Activated T-cell treated with anti-CD3 and anti-CD28 coated beads, Interleukin-2, amount 50 U/mL, for 72 hours (primary cell): ENCODE data around the gene PARD6A. TPM values are rescaled to one million over a fixed set of nuclear protein-coding genes. Genes with fewer than 3 reads are reported as not detected.

Experiments
- ATAC-seq, 2 donors: fragments of 150-1000 bp; cut with Tn5 transposase; replicated peaks in 1 of 2; 2 replicates each; pipeline ENCODE4 v1.10.0; 2021; ENCODE audit warnings: moderate library complexity in 2 of 2, mild to moderate bottlenecking in 1 of 2
- DNase-seq, 2 donors: peaks; one replicate each; pipeline ENCODE4 v3.0.0; 2021 to 2022; ENCODE audit warnings: mixed read lengths in 1 of 2
- H3K27ac Mint-ChIP-seq: one replicate; pipeline ENCODE4 v1.8.0; 2022; ENCODE audit warnings: mild to moderate bottlenecking, moderate library complexity, mixed read lengths
- H3K27me3 Mint-ChIP-seq: one replicate; pipeline ENCODE4 v1.8.0; 2022; ENCODE audit warnings: low read depth, mixed read lengths
- H3K36me3 Mint-ChIP-seq, 2 donors: one replicate each; pipeline ENCODE4 v1.8.0; 2022; ENCODE audit warnings: mixed read lengths in 2 of 2, mild to moderate bottlenecking in 1 of 2; ENCODE audit not compliant: insufficient read depth in 2 of 2
- H3K4me1 Mint-ChIP-seq: one replicate; pipeline ENCODE4 v1.8.0; 2022; ENCODE audit warnings: low read depth, mixed read lengths
- H3K4me3 Mint-ChIP-seq, 2 donors: one replicate each; pipeline ENCODE4 v1.8.0; 2022; ENCODE audit warnings: mild to moderate bottlenecking in 2 of 2, mixed read lengths in 2 of 2, moderate library complexity in 2 of 2
- H3K9me3 Mint-ChIP-seq, 2 donors: one replicate each; pipeline ENCODE4 v1.8.0; 2022; ENCODE audit warnings: mixed read lengths in 2 of 2
- total RNA-seq, 2 donors: library from RNA; stranded (reverse); gene quantifications; one replicate each; pipeline ENCODE4 v1.2.3, GENCODE V29; 2022

PARD6A gene
- total RNA-seq, 2 donors from 2014 or later: 7.2 to 9.2 TPM

DNA sequence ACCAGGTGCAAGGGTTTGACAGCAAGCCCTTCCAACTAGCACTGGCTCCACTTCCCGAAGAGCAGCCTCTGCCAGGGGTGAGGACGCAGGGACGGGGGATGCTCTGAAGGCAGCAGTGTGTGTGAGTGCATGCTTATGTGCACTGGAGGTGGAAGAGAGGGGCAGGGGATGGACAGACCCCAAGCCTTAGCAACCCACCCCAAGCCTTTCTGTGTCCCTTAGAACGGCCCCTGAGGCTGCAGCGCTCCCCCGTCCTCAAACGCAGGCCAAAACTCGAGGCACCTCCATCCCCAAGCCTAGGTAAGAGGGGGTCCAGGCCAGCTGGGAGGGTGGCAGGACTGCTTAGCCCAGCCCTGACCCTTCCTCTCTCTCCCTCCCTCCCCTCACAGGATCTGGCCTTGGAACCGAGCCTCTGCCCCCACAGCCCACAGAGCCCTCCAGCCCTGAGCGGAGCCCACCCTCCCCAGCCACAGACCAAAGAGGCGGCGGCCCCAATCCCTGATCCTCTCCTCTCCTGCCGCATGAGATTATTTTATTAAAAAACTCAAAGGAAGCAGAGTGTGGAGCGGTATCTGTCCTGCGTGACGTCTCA is 3.6 kb upstream of the PARD6A start:
- Mint-ChIP-seq H3K4me3 (no peak overlapping the region), H3K4me1 (peaks cover 25% of the 10 kb centered on the region), H3K27ac (no peak overlapping the region), H3K9me3 (no peaks in the 10 kb centered on the region), H3K27me3 (no peaks in the 10 kb centered on the region), H3K36me3 (peaks cover 9 to 11% of the 10 kb centered on the region in 2 donors)
- ATAC-seq: no peak
- DNase-seq: no peak

DNA sequence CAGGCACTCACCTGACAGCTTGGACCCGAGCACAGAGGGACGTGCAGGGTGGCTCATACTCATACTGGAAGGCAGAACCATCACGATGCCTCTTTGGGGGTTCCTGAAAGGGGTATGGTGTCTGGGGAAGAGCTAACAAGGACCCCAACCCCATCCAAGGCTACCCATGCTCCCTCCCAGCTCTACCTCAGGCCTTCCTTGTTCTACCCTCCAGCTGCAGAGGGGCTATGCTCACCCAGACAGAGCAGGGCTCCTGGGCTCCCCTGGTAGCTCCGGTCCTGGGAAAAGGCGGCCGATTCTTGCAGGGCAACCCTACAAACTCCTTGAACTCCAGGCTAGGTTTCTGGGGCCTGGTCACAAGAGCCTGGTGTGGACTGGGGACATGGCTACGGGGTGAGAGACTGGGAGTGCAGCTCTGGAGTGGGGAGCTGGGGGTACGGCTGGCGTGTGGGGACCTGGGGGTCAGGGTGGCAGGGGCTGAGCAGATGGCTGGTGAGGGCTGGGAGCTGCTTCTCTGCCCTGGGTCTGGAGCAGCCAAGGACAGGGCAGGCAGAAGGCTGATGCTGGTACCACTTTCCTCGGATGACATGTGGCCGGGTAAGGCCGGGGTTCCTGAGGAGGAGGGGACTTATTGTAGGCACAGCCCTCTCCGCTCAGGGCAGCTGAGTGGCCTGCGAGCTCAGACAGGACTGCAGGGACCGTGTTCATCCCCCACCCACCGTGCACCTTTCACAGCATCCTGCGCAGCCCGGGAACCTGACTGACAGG is 2.8 kb upstream of the PARD6A start:
- DNase-seq (no peak), ATAC-seq (no peak)
- Mint-ChIP-seq H3K27me3 (no peaks in the 10 kb centered on the region), H3K4me3 (peak overlapping the region in 1 of 2 donors; percentile 95), H3K27ac (peak overlapping the region; percentile 4), H3K9me3 (no peaks in the 10 kb centered on the region), H3K4me1 (peaks cover 25% of the 10 kb centered on the region), H3K36me3 (peaks cover 8 to 11% of the 10 kb centered on the region in 2 donors)

DNA sequence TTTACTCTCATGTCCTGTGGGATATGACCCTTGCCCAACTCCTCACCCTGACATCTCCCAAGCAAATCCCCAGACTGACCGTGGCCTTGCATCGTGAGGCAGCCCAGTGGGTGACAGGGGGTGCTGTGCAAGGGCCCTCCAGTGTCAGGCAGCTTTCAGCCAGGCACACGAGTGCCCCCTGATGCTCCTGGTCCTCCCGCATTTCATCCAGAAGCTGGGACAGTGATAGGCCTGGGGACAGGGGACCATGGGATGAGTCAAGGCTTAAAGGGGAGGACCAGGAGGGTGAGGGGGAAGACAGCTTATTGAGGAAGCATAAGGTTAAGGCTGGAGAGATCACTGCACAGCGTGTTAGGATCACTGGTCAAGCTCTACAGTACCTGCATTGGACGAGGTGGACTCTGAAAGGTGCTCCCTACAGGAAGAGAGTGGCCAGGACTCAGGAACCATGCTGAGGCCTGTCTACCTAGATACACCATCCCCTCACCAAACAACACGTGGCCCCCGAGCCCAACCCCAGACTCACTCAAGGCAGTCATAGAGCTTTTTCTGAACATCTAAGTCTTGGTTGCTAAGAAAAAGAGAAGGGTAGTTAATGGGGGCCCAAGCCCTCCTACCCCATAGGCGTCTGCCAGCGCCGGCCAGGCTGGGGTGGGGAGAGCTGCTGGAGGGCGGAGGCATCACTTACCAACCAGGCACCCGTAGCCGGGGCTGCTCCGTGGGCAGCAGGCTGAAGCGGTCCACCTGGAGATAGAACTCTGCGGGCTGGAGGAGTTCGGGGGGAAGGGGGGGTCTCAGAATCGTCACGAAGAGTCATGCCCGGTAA is 1.7 kb upstream of the PARD6A start:
- peak overlapping the region; percentile 80 for H3K27ac Mint-ChIP-seq
- peaks cover 8 to 11% of the 10 kb centered on the region in 2 donors for H3K36me3 Mint-ChIP-seq
- peak in 1 of 2 donors; percentile 25 for DNase-seq
- H3K27me3 Mint-ChIP-seq: no peaks in the 10 kb centered on the region
- H3K4me3 Mint-ChIP-seq: peak overlapping the region; percentile 93 to 95
- no peaks in the 10 kb centered on the region for H3K9me3 Mint-ChIP-seq
- peaks cover 25% of the 10 kb centered on the region for H3K4me1 Mint-ChIP-seq
- no peak for ATAC-seq

DNA sequence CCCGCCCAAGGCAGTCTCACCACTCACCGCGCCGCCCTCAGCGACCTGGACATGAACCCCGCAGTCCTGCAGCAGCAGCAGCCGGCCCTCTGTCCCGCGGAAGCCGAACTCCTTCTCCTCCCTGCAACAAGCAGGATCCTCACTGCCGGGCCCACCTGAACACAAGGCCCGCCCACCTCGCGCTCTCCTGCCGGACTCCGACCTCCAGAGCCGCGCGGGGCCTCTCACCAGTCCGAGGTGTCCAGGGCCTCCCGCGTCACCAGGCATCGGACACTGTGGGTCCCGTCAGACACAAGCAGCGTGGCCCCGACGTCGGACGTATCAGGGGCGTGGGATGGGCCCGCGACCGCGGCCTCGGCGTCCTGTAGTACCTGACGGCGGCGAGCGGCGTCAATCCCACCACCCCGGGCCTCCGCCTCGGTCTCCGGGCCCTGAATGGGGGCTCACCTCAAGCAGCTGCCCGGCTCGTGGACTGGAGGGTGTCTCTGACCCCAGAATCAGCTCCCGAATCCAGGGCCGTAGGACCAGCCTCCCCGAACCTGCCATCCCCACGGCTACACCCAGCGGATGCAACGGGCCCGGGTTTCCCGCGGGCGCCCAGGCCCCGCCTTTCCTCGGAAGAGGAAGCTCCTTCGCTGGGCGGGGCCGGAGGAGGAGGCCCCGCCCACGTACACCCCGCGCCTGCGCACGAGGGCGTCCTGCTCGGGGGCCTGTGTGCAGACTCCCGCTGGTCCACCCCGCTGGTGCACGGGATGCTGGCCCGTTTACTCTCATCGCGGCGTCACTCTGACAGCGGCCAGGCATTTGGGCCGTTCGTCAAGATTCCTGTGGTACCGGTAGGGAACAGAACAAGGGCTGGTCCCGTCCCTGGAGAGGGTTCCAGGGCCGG is 841 bp upstream of the PARD6A start, which contains the start of gene ACD:
ACD (minus strand) TSS at position 586 of the 889 bp plus-strand sequence; CDS start at position 546, 40 bp downstream.
- Mint-ChIP-seq H3K27me3 (no peaks in the 10 kb centered on the region), H3K27ac (peak within 1 kb of the TSS; percentile 92), H3K9me3 (no peaks in the 10 kb centered on the region), H3K36me3 (peaks cover 8 to 11% of the 10 kb centered on the region in 2 donors), H3K4me1 (peaks cover 31% of the 10 kb centered on the region), H3K4me3 (peak within 1 kb of the TSS; percentile 93 to 95)
- ATAC-seq: peak; percentile 67 to 74
- peak; percentile 95 to 98 for DNase-seq

DNA sequence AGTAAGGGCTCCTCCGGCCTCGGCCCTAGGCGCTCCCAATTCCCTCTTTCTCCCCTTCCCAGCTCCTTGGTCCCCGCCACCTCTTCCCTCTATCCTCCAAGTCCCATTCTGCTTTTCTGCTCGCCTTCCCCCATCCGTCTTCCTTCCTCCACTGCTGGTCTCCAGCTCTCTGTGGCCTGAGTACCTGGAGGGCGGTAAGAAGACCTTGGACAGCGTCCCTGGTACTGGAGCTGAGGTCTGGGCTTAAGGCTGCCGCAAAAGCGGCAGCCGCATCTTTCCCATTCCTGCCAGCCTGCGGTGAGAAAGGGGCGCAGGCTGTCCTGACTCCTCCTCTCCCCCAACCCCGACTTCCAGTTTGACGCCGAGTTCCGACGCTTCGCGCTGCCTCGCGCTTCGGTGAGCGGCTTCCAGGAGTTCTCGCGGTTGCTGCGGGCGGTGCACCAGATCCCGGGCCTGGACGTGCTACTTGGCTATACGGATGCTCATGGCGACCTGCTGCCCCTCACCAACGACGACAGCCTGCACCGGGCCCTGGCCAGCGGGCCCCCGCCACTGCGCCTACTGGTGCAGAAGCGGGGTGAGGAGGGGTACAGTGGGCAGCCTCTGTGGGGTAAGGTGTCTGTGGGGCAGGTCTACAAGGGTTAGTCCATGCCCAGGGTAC is 471 bp downstream of the PARD6A start:
- ATAC-seq (no peak), DNase-seq (no peak)
- Mint-ChIP-seq H3K27me3 (no peaks in the 10 kb centered on the region), H3K36me3 (peaks cover 5 to 7% of the 10 kb centered on the region in 2 donors), H3K4me1 (peaks cover 37% of the 10 kb centered on the region), H3K9me3 (no peaks in the 10 kb centered on the region), H3K4me3 (peak overlapping the region; percentile 91 to 95), H3K27ac (no peak overlapping the region)

DNA sequence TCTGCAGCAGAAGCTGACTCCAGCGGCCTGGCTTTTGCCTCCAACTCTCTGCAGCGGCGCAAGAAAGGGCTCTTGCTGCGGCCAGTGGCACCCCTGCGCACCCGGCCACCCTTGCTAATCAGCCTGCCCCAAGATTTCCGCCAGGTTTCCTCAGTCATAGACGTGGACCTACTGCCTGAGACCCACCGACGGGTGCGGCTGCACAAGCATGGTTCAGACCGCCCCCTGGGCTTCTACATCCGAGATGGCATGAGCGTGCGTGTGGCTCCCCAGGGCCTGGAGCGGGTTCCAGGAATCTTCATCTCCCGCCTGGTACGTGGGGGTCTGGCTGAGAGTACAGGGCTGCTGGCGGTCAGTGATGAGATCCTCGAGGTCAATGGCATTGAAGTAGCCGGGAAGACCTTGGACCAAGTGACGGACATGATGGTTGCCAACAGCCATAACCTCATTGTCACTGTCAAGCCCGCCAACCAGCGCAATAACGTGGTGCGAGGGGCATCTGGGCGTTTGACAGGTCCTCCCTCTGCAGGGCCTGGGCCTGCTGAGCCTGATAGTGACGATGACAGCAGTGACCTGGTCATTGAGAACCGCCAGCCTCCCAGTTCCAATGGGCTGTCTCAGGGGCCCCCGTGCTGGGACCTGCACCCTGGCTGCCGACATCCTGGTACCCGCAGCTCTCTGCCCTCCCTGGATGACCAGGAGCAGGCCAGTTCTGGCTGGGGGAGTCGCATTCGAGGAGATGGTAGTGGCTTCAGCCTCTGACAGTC is 1.3 kb downstream of the PARD6A start:
- Mint-ChIP-seq H3K27ac (no peak overlapping the region), H3K4me3 (peak overlapping the region; percentile 91 to 95), H3K4me1 (peaks cover 44% of the 10 kb centered on the region), H3K9me3 (no peaks in the 10 kb centered on the region), H3K27me3 (no peaks in the 10 kb centered on the region), H3K36me3 (peaks cover 5 to 7% of the 10 kb centered on the region in 2 donors)
- ATAC-seq (no peak), DNase-seq (no peak)

DNA sequence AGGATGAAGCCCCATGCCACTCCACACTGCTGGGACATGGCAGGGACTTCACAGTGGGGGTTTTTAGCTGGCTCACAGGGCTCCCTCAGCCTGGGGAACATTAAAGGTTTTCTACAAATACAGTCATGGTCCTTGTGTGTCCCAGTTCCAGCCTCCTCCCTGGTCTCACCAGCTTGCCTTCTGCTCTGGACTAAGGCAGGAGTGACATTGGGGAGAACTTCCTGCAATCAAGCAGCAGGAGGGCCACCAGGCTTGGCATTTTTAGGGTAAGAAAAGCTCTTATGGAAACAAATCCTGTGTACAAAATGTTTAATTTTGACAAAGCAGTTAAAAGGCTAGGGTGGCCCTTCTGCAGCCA is 1.9 kb downstream of the PARD6A start:
- ATAC-seq (no peak), DNase-seq (no peak)
- H3K36me3 Mint-ChIP-seq: peaks cover 5 to 7% of the 10 kb centered on the region in 2 donors
- no peaks in the 10 kb centered on the region for H3K27me3 Mint-ChIP-seq
- peaks cover 49% of the 10 kb centered on the region for H3K4me1 Mint-ChIP-seq
- no peak overlapping the region for H3K4me3 Mint-ChIP-seq
- H3K9me3 Mint-ChIP-seq: no peaks in the 10 kb centered on the region
- no peak overlapping the region for H3K27ac Mint-ChIP-seq

DNA sequence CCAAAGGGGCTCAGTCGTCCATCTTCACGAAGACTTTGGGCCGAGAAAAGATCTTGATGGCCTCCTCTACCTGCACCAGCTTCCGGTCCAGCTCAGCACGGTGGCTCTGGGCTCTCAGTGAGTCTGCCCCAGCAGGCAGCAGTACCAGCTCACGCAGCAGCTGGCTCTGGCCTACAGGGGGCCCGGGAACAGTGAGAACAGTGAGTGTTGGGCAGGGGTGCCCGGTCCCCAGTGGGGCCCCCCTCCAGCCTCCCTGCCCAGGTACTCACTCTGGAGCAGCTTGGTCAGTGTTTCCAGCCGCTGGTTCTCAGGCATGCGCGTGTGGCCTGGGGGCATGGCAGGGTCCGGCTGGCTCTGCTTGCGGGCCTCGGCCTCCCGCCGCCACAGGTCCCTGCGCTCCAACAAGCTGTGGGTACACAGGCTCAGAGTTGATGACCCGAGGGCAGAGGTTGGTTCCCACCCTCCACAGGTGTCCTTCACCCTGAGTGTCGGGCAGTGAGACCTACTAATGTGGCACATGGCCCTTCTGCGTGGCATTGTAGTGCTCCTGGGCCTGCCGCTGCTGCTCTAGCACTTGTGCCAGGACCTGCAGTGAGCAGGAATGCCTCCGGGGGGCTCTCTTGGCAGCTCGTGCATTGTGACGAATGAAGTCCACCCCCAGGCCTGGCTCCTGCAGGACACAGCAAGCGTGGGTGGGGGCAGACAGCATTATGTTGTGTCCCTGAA is 2.6 kb downstream of the PARD6A start:
- DNase-seq (peak; percentile 44 to 62), ATAC-seq (no peak)
- Mint-ChIP-seq H3K4me3 (no peak overlapping the region), H3K27ac (no peak overlapping the region), H3K27me3 (no peaks in the 10 kb centered on the region), H3K9me3 (no peaks in the 10 kb centered on the region), H3K36me3 (peaks cover 5 to 7% of the 10 kb centered on the region in 2 donors), H3K4me1 (peaks cover 54% of the 10 kb centered on the region)

DNA sequence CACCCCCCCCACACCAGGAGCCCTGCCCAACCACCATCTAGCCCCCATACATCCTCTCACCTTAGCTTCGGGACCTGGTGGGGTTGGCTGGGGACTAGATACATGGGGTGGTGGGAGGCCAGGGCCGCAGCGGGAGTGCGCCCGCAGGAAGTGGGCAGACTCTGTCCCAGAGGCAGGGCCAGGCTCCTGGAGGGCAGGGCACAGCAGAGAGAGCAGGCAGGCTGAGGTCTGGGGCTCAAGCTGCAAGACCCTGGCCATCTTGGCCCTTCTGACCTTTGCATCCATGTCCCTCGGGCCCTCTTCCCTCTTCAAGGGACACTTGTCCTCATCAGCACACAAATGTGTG is 3.1 kb downstream of the PARD6A start:
- no peak overlapping the region for H3K27ac Mint-ChIP-seq
- H3K27me3 Mint-ChIP-seq: no peaks in the 10 kb centered on the region
- DNase-seq (no peak), ATAC-seq (no peak)
- no peak overlapping the region for H3K4me3 Mint-ChIP-seq
- peaks cover 50% of the 10 kb centered on the region for H3K4me1 Mint-ChIP-seq
- H3K36me3 Mint-ChIP-seq: peaks cover 5 to 7% of the 10 kb centered on the region in 2 donors
- no peaks in the 10 kb centered on the region for H3K9me3 Mint-ChIP-seq

DNA sequence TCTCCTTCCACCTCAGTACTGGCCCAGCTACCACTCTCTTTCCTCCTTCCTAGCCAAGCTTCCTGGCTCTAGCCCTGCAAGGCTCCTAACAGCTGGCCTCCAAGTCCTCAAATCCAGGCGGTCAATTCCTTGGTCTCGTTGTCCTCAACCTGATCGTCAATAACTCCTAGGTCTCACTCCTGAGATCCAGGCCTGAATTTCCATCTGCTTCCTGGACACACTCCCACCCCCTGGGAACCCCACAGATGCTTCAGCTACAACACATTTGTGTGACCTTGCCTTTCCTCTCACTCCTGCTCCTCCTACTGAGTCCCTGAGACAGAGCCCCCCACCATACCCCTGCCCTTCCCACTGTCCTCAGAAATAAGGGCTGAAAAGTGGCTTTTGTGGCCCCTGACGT is 3.5 kb downstream of the PARD6A start:
- Mint-ChIP-seq H3K4me3 (no peak overlapping the region), H3K27ac (no peak overlapping the region), H3K4me1 (peaks cover 46% of the 10 kb centered on the region), H3K36me3 (peaks cover 5% of the 10 kb centered on the region in 2 donors), H3K27me3 (no peaks in the 10 kb centered on the region), H3K9me3 (no peaks in the 10 kb centered on the region)
- DNase-seq (no peak), ATAC-seq (no peak)

DNA sequence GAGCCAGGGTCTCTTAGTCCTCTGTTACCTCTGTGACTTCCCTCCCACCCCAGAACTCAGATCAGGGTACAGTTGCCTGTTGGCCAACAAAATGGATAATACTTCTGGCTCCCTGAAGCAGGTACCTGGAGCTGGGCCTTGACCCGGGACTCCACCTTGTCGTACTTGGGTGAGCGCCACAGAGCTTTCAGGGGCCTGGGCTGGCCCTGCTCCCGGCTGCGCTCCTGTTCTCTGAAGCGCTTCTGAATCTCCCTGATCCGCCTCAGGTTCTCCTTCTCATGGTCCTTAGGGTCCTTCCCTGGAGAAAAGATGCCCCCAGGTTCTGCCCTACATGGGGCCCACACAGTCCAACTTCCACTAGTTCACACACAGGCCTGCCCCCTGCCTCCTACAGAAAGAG is 4.1 kb downstream of the PARD6A start:
- DNase-seq: no peak
- H3K27me3 Mint-ChIP-seq: no peaks in the 10 kb centered on the region
- H3K27ac Mint-ChIP-seq: no peak overlapping the region
- H3K36me3 Mint-ChIP-seq: peaks cover 1 to 2% of the 10 kb centered on the region in 2 donors
- no peak for ATAC-seq
- H3K9me3 Mint-ChIP-seq: no peaks in the 10 kb centered on the region
- H3K4me1 Mint-ChIP-seq: peaks cover 44% of the 10 kb centered on the region
- no peak overlapping the region for H3K4me3 Mint-ChIP-seq
